IPS-NIHi7 (cell line): ENCODE measurements around the gene CHST12.
"Not testable (repeated sequence)": the region's sequence is repeated elsewhere in the genome, so short reads cannot be mapped to it uniquely, and the experiment has no call there.

Experiments
- DNase-seq: peaks from one replicate; pipeline ENCODE4 v3.0.0; 2012; ENCODE audit warnings: mixed read lengths; ENCODE audit errors: extremely low spot score

Gene CHST12

GRCh38 chr7:2403014-2403717 lies at the start of gene CHST12:
TSS of gene CHST12 (plus strand) at chr7:2403611. CDS start at chr7:2432640, 29,029 bp downstream.
- DNase-seq: peak; percentile 100

- peak; percentile 93 for DNase-seq
Measured at GRCh38 chr7:2353936-2354185, 49.5 kb upstream of the CHST12 start.

GRCh38 chr7:2354186-2354938 lies 49.0 kb upstream of the CHST12 start, which contains the start of gene EIF3B:
TSS of gene EIF3B (plus strand) at chr7:2354827. CDS start at chr7:2354922, 95 bp downstream.
- peak; percentile 92 for DNase-seq

GRCh38 chr7:2354939-2355704 lies 48.3 kb upstream of the CHST12 start:
- peak; percentile 48 for DNase-seq

GRCh38 chr7:2355705-2356008 lies 47.8 kb upstream of the CHST12 start:
- no peak for DNase-seq

- DNase-seq: no peak
Measured at GRCh38 chr7:2357165-2357564, 46.2 kb upstream of the CHST12 start.

GRCh38 chr7:2357571-2357970 lies 45.8 kb upstream of the CHST12 start:
- DNase-seq: no peak

GRCh38 chr7:2358968-2359527 lies 44.4 kb upstream of the CHST12 start:
- DNase-seq: no peak

GRCh38 chr7:2359610-2360009 lies 43.8 kb upstream of the CHST12 start:
- DNase-seq: no peak

GRCh38 chr7:2360796-2361195 lies 42.6 kb upstream of the CHST12 start:
- DNase-seq: no peak

- no peak for DNase-seq
Measured at GRCh38 chr7:2362385-2363088, 40.9 kb upstream of the CHST12 start.

GRCh38 chr7:2369139-2369538 lies 34.3 kb upstream of the CHST12 start:
- no peak for DNase-seq

GRCh38 chr7:2371329-2371728 lies 32.1 kb upstream of the CHST12 start:
- DNase-seq: no peak

GRCh38 chr7:2372724-2373123 lies 30.7 kb upstream of the CHST12 start:
- DNase-seq: no peak

GRCh38 chr7:2373124-2373556 lies 30.3 kb upstream of the CHST12 start:
- DNase-seq: no peak

GRCh38 chr7:2373646-2374045 lies 29.8 kb upstream of the CHST12 start:
- no peak for DNase-seq

GRCh38 chr7:2374401-2374800 lies 29.0 kb upstream of the CHST12 start:
- no peak for DNase-seq

- DNase-seq: no peak
Measured at GRCh38 chr7:2374830-2375728, 28.3 kb upstream of the CHST12 start.

GRCh38 chr7:2376351-2377154 lies 26.9 kb upstream of the CHST12 start:
- no peak for DNase-seq

GRCh38 chr7:2377492-2377891 lies 25.9 kb upstream of the CHST12 start:
- not testable (repeated sequence) for DNase-seq
